HepG2 (cell line): ENCODE data around the gene PLCB1. TPM values are rescaled to one million over a fixed set of nuclear protein-coding genes. Genes with fewer than 3 reads are reported as not detected.

ENCODE experiments used
- ADNP ChIP-seq: sonication (generic); formaldehyde crosslinking; IDR thresholded peaks from 2 replicates; pipeline ENCODE4 v1.4.0; 2020; ENCODE audit warnings: missing genetic modification reagents
- CREM ChIP-seq, 2 experiments: sonication (generic) in 1 of 2; formaldehyde crosslinking in 1 of 2; IDR thresholded peaks; 2 replicates each; pipeline versions ENCODE4 v1.4.0 to v1.6.1; 2016 to 2020; ENCODE audit warnings: antibody characterized with exemption in 1 of 2, mild to moderate bottlenecking in 1 of 2, missing genetic modification reagents in 1 of 2
- HDAC1 ChIP-seq: sonication (generic); formaldehyde crosslinking; IDR thresholded peaks from 2 replicates; pipeline ENCODE4 v1.5.1; 2020; ENCODE audit warnings: mild to moderate bottlenecking, missing genetic modification reagents
- HNF4A ChIP-seq: sonication (generic); formaldehyde crosslinking; IDR thresholded peaks from 2 replicates; pipeline ENCODE4 v1.4.0; 2020; ENCODE audit warnings: missing genetic modification reagents
- KLF9 ChIP-seq: IDR thresholded peaks from 2 replicates; pipeline ENCODE4 v1.6.1; 2016; ENCODE audit warnings: low read depth
- MEF2D ChIP-seq: sonication (generic); formaldehyde crosslinking; IDR thresholded peaks from 2 replicates; pipeline ENCODE4 v1.5.1; 2020; ENCODE audit warnings: mild to moderate bottlenecking, missing genetic modification reagents
- NR2F1 ChIP-seq, 2 experiments: fragments of 450-650 bp in 1 of 2; formaldehyde crosslinking in 1 of 2; IDR thresholded peaks; 2 replicates each; pipeline versions ENCODE4 v1.5.0 to v1.6.1; 2016 to 2020; ENCODE audit warnings: mild to moderate bottlenecking in 1 of 2, missing compliant biosample characterization in 1 of 2, missing genetic modification reagents in 1 of 2, moderate library complexity in 1 of 2
- PAX8 ChIP-seq: sonication (generic); formaldehyde crosslinking; IDR thresholded peaks from 2 replicates; pipeline ENCODE4 v1.8.0; 2022; ENCODE audit warnings: mild to moderate bottlenecking, missing genetic modification reagents, borderline replicate concordance
- PPARG ChIP-seq: conservative IDR thresholded peaks from 2 replicates; pipeline ENCODE4 v1.6.1; 2016; ENCODE audit warnings: missing biosample characterization, missing genetic modification reagents
- RARA ChIP-seq: IDR thresholded peaks from 2 replicates; pipeline ENCODE4 v1.6.1; 2016; ENCODE audit warnings: missing genetic modification reagents, missing compliant biosample characterization
- SALL1 ChIP-seq: sonication (generic); formaldehyde crosslinking; IDR thresholded peaks from 2 replicates; pipeline ENCODE4 v1.8.0; 2022; ENCODE audit warnings: mild to moderate bottlenecking, missing genetic modification reagents
- SOX13 ChIP-seq, 3 experiments: fragments of 450-650 bp in 1 of 3; sonication (generic) in 1 of 3; formaldehyde crosslinking in 1 of 3; IDR thresholded peaks in 2 of 3; conservative IDR thresholded peaks in 1 of 3; 2 replicates each; pipeline versions ENCODE4 v1.5.0 to v1.6.1; 2016 to 2020; ENCODE audit warnings: antibody characterized with exemption in 1 of 3, mild to moderate bottlenecking in 1 of 3, missing compliant biosample characterization in 1 of 3, missing genetic modification reagents in 1 of 3, moderate library complexity in 1 of 3
- TAF1 ChIP-seq: sonication (generic); formaldehyde crosslinking; IDR thresholded peaks from 2 replicates; pipeline ENCODE4 v1.4.0; 2020; ENCODE audit warnings: missing genetic modification reagents
- TFAP4 ChIP-seq: sonication (generic); IDR thresholded peaks from 2 replicates; pipeline ENCODE4 v1.6.1; 2016; ENCODE audit warnings: low read depth, borderline replicate concordance
- ZBTB26 ChIP-seq: IDR thresholded peaks from 2 replicates; pipeline ENCODE4 v1.6.1; 2016; ENCODE audit warnings: missing compliant biosample characterization, missing genetic modification reagents, borderline replicate concordance
- ZGPAT ChIP-seq: IDR thresholded peaks from 2 replicates; pipeline ENCODE4 v1.6.1; 2016; ENCODE audit warnings: mild to moderate bottlenecking
- ZSCAN12 ChIP-seq: sonication (generic); formaldehyde crosslinking; IDR thresholded peaks from 2 replicates; pipeline ENCODE4 v1.9.0; 2021; ENCODE audit warnings: mild to moderate bottlenecking, missing genetic modification reagents
- polyA plus RNA-seq, 8 experiments: library from polyadenylated mRNA; depleted of rRNA in 3 of 8; stranded (reverse) in 7 of 8; unstranded in 1 of 8; fragments of >200 nt; fragmentation: Illumina TruSeq in 4 of 8; extraction: Trizol in 4 of 8; gene quantifications; 2 replicates each; pipeline versions ENCODE4 v1.2.1 to v1.2.3, GENCODE V29; 2011 to 2016; ENCODE audit warnings: low read depth in 4 of 8, missing spikeins in 1 of 8, mixed read lengths in 1 of 8; ENCODE audit not compliant: insufficient read depth in 1 of 8
- total RNA-seq, 5 experiments: library from RNA; depleted of rRNA; stranded (reverse); fragments of >200 nt; fragmentation: Illumina TruSeq; extraction: Trizol; gene quantifications; 2 replicates each; pipeline ENCODE4 v1.2.3, GENCODE V29; 2016; ENCODE audit warnings: low read depth in 1 of 5
- TF ChIP-seq, protein P1 (sequence below): sonication (generic); formaldehyde crosslinking; IDR thresholded peaks from 2 replicates; pipeline ENCODE4 v1.4.0; 2020; ENCODE audit warnings: missing genetic modification reagents
- TF ChIP-seq, protein P2 (sequence below): sonication (generic); formaldehyde crosslinking; IDR thresholded peaks from 2 replicates; pipeline ENCODE4 v1.5.1; 2020; ENCODE audit warnings: mild to moderate bottlenecking, missing genetic modification reagents, borderline replicate concordance

PLCB1 gene
- total and polyA plus RNA-seq, 2 of the 13 experiments (the other 11 are each of a cell fraction or from before 2014, with no cell fraction given): 42.4 to 55.9 TPM

- no peak for TF ChIP-seq ZSCAN12 (CRISPR knock-in tag)
- TF ChIP-seq PPARG (CRISPR knock-in tag): 0 out of 2 replicates have a peak, but pooled peaks have one; percentile 10
- TF ChIP-seq PAX8 (CRISPR knock-in tag): no peak
- TF ChIP-seq ZGPAT (CRISPR knock-in tag): 0 out of 2 replicates have a peak, but pooled peaks have one; percentile 35
- no peak for TF ChIP-seq ADNP (CRISPR knock-in tag)
- TF ChIP-seq TAF1: no peak
- TF ChIP-seq HNF4A (CRISPR knock-in tag): peak; percentile 70; the same call in 1 of the 2 replicates
- no peak for TF ChIP-seq NR2F1 (CRISPR knock-in tag; IDR thresholded peaks at IDR 0.05)
- TF ChIP-seq, protein P1, sequence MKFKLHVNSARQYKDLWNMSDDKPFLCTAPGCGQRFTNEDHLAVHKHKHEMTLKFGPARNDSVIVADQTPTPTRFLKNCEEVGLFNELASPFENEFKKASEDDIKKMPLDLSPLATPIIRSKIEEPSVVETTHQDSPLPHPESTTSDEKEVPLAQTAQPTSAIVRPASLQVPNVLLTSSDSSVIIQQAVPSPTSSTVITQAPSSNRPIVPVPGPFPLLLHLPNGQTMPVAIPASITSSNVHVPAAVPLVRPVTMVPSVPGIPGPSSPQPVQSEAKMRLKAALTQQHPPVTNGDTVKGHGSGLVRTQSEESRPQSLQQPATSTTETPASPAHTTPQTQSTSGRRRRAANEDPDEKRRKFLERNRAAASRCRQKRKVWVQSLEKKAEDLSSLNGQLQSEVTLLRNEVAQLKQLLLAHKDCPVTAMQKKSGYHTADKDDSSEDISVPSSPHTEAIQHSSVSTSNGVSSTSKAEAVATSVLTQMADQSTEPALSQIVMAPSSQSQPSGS: 0 out of 2 replicates have a peak, but pooled peaks have one; percentile 23
- TF ChIP-seq HDAC1 (CRISPR knock-in tag): peak; percentile 78
- TF ChIP-seq TFAP4: no peak
- TF ChIP-seq KLF9 (CRISPR knock-in tag): no peak
- TF ChIP-seq SOX13 (IDR thresholded peaks at IDR 0.05): no peak
- peak in 1 of 2 experiments; percentile 85; a peak in 2 of 4 replicates for TF ChIP-seq SOX13 (CRISPR knock-in tag; conservative IDR thresholded peaks at IDR 0.05 in 1 of 2, IDR thresholded peaks at IDR 0.05 in 1 of 2)
- peak; percentile 57; the same call in 1 of the 2 replicates for TF ChIP-seq CREM (IDR thresholded peaks at IDR 0.05)
- no peak for TF ChIP-seq CREM (CRISPR knock-in tag; IDR thresholded peaks at IDR 0.05)
- TF ChIP-seq SALL1 (CRISPR knock-in tag): peak; percentile 75
- no peak for TF ChIP-seq MEF2D
- TF ChIP-seq RARA: no peak
- no peak for TF ChIP-seq ZBTB26
- TF ChIP-seq, protein P2, sequence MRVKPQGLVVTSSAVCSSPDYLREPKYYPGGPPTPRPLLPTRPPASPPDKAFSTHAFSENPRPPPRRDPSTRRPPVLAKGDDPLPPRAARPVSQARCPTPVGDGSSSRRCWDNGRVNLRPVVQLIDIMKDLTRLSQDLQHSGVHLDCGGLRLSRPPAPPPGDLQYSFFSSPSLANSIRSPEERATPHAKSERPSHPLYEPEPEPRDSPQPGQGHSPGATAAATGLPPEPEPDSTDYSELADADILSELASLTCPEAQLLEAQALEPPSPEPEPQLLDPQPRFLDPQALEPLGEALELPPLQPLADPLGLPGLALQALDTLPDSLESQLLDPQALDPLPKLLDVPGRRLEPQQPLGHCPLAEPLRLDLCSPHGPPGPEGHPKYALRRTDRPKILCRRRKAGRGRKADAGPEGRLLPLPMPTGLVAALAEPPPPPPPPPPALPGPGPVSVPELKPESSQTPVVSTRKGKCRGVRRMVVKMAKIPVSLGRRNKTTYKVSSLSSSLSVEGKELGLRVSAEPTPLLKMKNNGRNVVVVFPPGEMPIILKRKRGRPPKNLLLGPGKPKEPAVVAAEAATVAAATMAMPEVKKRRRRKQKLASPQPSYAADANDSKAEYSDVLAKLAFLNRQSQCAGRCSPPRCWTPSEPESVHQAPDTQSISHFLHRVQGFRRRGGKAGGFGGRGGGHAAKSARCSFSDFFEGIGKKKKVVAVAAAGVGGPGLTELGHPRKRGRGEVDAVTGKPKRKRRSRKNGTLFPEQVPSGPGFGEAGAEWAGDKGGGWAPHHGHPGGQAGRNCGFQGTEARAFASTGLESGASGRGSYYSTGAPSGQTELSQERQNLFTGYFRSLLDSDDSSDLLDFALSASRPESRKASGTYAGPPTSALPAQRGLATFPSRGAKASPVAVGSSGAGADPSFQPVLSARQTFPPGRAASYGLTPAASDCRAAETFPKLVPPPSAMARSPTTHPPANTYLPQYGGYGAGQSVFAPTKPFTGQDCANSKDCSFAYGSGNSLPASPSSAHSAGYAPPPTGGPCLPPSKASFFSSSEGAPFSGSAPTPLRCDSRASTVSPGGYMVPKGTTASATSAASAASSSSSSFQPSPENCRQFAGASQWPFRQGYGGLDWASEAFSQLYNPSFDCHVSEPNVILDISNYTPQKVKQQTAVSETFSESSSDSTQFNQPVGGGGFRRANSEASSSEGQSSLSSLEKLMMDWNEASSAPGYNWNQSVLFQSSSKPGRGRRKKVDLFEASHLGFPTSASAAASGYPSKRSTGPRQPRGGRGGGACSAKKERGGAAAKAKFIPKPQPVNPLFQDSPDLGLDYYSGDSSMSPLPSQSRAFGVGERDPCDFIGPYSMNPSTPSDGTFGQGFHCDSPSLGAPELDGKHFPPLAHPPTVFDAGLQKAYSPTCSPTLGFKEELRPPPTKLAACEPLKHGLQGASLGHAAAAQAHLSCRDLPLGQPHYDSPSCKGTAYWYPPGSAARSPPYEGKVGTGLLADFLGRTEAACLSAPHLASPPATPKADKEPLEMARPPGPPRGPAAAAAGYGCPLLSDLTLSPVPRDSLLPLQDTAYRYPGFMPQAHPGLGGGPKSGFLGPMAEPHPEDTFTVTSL: peak; percentile 64; the same call in 1 of the 2 replicates
Measured at GRCh38 chr20:8844179-8844578, 712.1 kb downstream of the PLCB1 start (continued).
